HCT116 (cell line): ENCODE results near the gene FXYD6. TPM values are rescaled to one million over a fixed set of nuclear protein-coding genes. Genes with fewer than 3 reads are reported as not detected.

ENCODE experiments used
- ATAC-seq: fragments of 200-7000 bp; cut with Tn5 transposase; 2 replicates; pipeline ENCODE4 v1.9.1; 2020; ENCODE audit warnings: mild to moderate bottlenecking, moderate library complexity
- BruUV-seq: library from RNA; stranded (reverse); fragments of 400-500 nt; replicated peaks from 2 replicates; lab custom pipeline; 2021; lab: Mats Ljungman, UMichigan
- CTCF ChIA-PET: fragments of 300-600 bp; sonication (Branson Sonifier 250); formaldehyde crosslinking; loops from one replicate; lab custom pipeline; 2021; ENCODE audit warnings: antibody characterized with exemption; lab: Charles Lee
- POLR2A ChIA-PET: fragments of 300-600, 350-600 bp; sonication (Branson Sonifier 250); formaldehyde crosslinking; loops from one replicate; lab custom pipeline; 2021; ENCODE audit warnings: antibody characterized with exemption; lab: Charles Lee
- RAD21 ChIA-PET, 2 experiments: fragments of 300-600 bp; sonication (Branson Sonifier 250); formaldehyde crosslinking; loops; one replicate each; lab custom pipeline; 2023; ENCODE audit warnings: low total read pairs in 2 of 2; ENCODE audit not compliant: uncharacterized antibody in 2 of 2, unreplicated experiment in 2 of 2, low non-redundant PET in 1 of 2; lab: Charles Lee
- DNase-seq: peaks from one replicate; pipeline ENCODE4 v3.0.0-alpha.2; 2010; ENCODE audit warnings: low read depth, low spot score
- H2AFZ ChIP-seq: fragments of 200-600 bp; shearing (Covaris generic), sonication (generic); 2 replicates; pipeline ENCODE4 v1.6.1; 2017; ENCODE audit warnings: low read depth, mixed run types, mixed read lengths, antibody characterized with exemption, low read length; ENCODE audit not compliant: poor library complexity, severe bottlenecking
- H3K27ac ChIP-seq: 2 replicates; pipeline ENCODE4 v1.5.1; 2012; ENCODE audit warnings: low read depth, low read length
- H3K27me3 ChIP-seq: fragments of 200-600 bp; sonication (generic); 2 replicates; pipeline ENCODE4 v1.6.1; 2016; ENCODE audit warnings: mixed run types, low read length, mixed read lengths; ENCODE audit not compliant: insufficient read depth
- H3K36me3 ChIP-seq, 2 experiments: fragments of 200-500 bp in 1 of 2; fragments of 200-600 bp in 1 of 2; sonication (Bioruptor generic) in 1 of 2; sonication (generic) in 1 of 2; 2 replicates each; pipeline versions ENCODE4 v1.5.1 to v1.6.1; 2014 to 2016; ENCODE audit warnings: low read length in 2 of 2, inconsistent platforms in 1 of 2, mixed read lengths in 1 of 2, mixed run types in 1 of 2; ENCODE audit not compliant: insufficient read depth in 2 of 2, control insufficient read depth in 1 of 2
- H3K4me1 ChIP-seq, 2 experiments: fragments of 200-600 bp in 1 of 2; sonication (generic) in 1 of 2; 2 replicates each; pipeline versions ENCODE4 v1.5.1 to v1.6.1; 2012 to 2017; ENCODE audit warnings: low read length in 2 of 2, inconsistent platforms in 1 of 2, mild to moderate bottlenecking in 1 of 2, mixed read lengths in 1 of 2, mixed run types in 1 of 2, moderate library complexity in 1 of 2; ENCODE audit not compliant: insufficient read depth in 2 of 2, control insufficient read depth in 1 of 2
- H3K4me2 ChIP-seq: fragments of 200-600 bp; sonication (generic); 2 replicates; pipeline ENCODE4 v1.6.1; 2017; ENCODE audit warnings: mixed run types, low read length, mixed read lengths
- H3K4me3 ChIP-seq, 2 experiments: fragments of 200-600 bp in 1 of 2; sonication (generic) in 1 of 2; replicated peaks in 1 of 2; 2 replicates each; pipeline ENCODE4 v1.5.1; 2011 to 2016; ENCODE audit warnings: low read length in 2 of 2, control low read depth in 1 of 2, low read depth in 1 of 2, mild to moderate bottlenecking in 1 of 2, mixed read lengths in 1 of 2, mixed run types in 1 of 2
- H3K79me2 ChIP-seq: fragments of 200-600 bp; sonication (generic); 2 replicates; pipeline ENCODE4 v1.6.1; 2017; ENCODE audit warnings: mild to moderate bottlenecking, mixed run types, low read length, moderate library complexity, mixed read lengths; ENCODE audit not compliant: insufficient read depth
- H3K9ac ChIP-seq: fragments of 200-600 bp; sonication (generic); 2 replicates; pipeline ENCODE4 v1.6.1; 2016; ENCODE audit warnings: low read length, mixed read lengths
- H3K9me2 ChIP-seq: fragments of 200-600 bp; sonication (generic), shearing (Covaris generic); 2 replicates; pipeline ENCODE4 v1.6.1; 2017; ENCODE audit warnings: mixed run types, mild to moderate bottlenecking, moderate library complexity; ENCODE audit not compliant: insufficient read depth
- H3K9me3 ChIP-seq, 2 experiments: fragments of 200-500 bp in 1 of 2; fragments of 200-600 bp in 1 of 2; sonication (Bioruptor generic) in 1 of 2; sonication (generic) in 1 of 2; 2 replicates each; pipeline ENCODE4 v1.6.1; 2014 to 2017; ENCODE audit warnings: low read length in 2 of 2, mixed read lengths in 2 of 2, inconsistent platforms in 1 of 2, low read depth in 1 of 2, mild to moderate bottlenecking in 1 of 2, mixed run types in 1 of 2, moderate library complexity in 1 of 2; ENCODE audit not compliant: control insufficient read depth in 1 of 2, insufficient read depth in 1 of 2
- H4K20me1 ChIP-seq: fragments of 200-600 bp; sonication (generic), shearing (Covaris generic); 2 replicates; pipeline ENCODE4 v1.6.1; 2017; ENCODE audit warnings: mixed run types, mild to moderate bottlenecking, moderate library complexity; ENCODE audit not compliant: insufficient read depth
- CBX3 ChIP-seq: IDR thresholded peaks from 2 replicates; pipeline ENCODE4 v1.6.1; 2012; ENCODE audit warnings: low read depth
- CEBPB ChIP-seq: IDR thresholded peaks from 2 replicates; pipeline ENCODE4 v1.6.1; 2012; ENCODE audit warnings: low read depth
- EGR1 ChIP-seq: IDR thresholded peaks from 2 replicates; pipeline ENCODE4 v1.6.1; 2012; ENCODE audit warnings: low read depth
- ELF1 ChIP-seq: IDR thresholded peaks from 2 replicates; pipeline ENCODE4 v1.6.1; 2012; ENCODE audit warnings: low read depth, borderline replicate concordance
- EZH2 ChIP-seq: fragments of 200-600 bp; sonication (generic); IDR thresholded peaks from 2 replicates; pipeline ENCODE4 v1.6.1; 2017; ENCODE audit warnings: antibody characterized with exemption, mixed run types
- EZH2phosphoT487 ChIP-seq: fragments of 200-600 bp; IDR thresholded peaks from 2 replicates; pipeline ENCODE4 v1.6.1; 2018; ENCODE audit warnings: antibody characterized with exemption, borderline replicate concordance
- JUND ChIP-seq: IDR thresholded peaks from 2 replicates; pipeline ENCODE4 v1.6.1; 2012
- POLR2AphosphoS5 ChIP-seq: IDR thresholded peaks from 2 replicates; pipeline ENCODE4 v1.6.1; 2011; ENCODE audit warnings: mild to moderate bottlenecking, low read depth, low read length, moderate library complexity
- RAD21 ChIP-seq: IDR thresholded peaks from 2 replicates; pipeline ENCODE4 v1.6.1; 2012; ENCODE audit warnings: low read depth, mild to moderate bottlenecking
- SIN3A ChIP-seq: IDR thresholded peaks from 2 replicates; pipeline ENCODE4 v1.6.1; 2012; ENCODE audit warnings: low read depth
- SP1 ChIP-seq: IDR thresholded peaks from 2 replicates; pipeline ENCODE4 v1.6.1; 2012; ENCODE audit warnings: low read depth
- SRF ChIP-seq: IDR thresholded peaks from 2 replicates; pipeline ENCODE4 v1.6.1; 2012; ENCODE audit warnings: low read depth
- YY1 ChIP-seq: IDR thresholded peaks from 2 replicates; pipeline ENCODE4 v1.6.1; 2011; ENCODE audit warnings: low read length, low read depth, moderate library complexity, mild to moderate bottlenecking; ENCODE audit not compliant: insufficient replicate concordance; ENCODE audit errors: extremely low read depth
- ZBTB33 ChIP-seq: IDR thresholded peaks from 2 replicates; pipeline ENCODE4 v1.6.1; 2011; ENCODE audit warnings: mild to moderate bottlenecking, low read length, moderate library complexity; ENCODE audit not compliant: insufficient replicate concordance; ENCODE audit errors: extremely low read depth
- ZFX ChIP-seq: fragments of 450-650 bp; IDR thresholded peaks from 2 replicates; pipeline ENCODE4 v1.6.1; 2017
- ZNF274 ChIP-seq: fragments of 200-500 bp; sonication (Bioruptor generic); IDR thresholded peaks from 2 replicates; pipeline ENCODE4 v1.6.1; 2014; ENCODE audit warnings: mild to moderate bottlenecking, low read depth, low read length, inconsistent platforms
- intact Hi-C: fragments of 100-400 bp; cut with micrococcal nuclease; formaldehyde crosslinking; loops from 2 replicates; pipeline ENCODE4 v1.10.0; 2022
- total RNA-seq: library from RNA; stranded (reverse); gene quantifications from one replicate; pipeline ENCODE4 v1.2.1, GENCODE V29; 2021; ENCODE audit not compliant: unreplicated experiment
- TF ChIP-seq, protein P1 (sequence below): IDR thresholded peaks from 2 replicates; pipeline ENCODE4 v1.6.1; 2012; ENCODE audit warnings: low read depth

The FXYD6 gene
- total RNA-seq, 1 experiment from 2014 or later: 2.5 TPM

DNA sequence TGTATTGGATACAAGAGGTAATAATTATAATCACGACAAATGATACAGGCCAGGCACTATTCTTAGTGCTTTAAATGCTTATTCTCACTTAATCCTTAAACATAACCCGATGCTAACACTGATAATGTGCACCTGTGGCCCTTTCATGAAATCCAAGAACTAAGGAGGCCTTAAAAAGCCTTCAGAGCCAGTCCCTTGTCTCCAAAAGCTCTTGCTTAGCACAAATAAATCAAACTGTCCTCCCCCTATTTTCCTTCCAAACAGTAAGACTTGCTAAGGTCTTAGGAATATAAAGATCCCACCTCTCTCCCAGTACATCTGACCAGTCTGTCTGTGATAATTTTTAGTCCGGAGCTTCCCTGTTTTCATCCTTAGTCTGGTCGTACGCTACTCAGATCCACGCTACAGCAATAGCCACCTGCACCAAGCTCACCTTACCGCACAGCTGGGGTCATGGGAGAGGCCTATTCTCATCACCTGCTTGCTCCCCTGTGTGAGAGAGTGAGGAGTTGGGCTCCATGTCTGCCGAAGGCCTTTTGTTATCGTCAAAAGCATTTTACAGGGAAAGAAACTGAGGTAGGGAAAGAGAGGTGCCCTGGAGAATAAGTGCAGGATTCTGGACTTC is 16.9 kb downstream of the FXYD6 start:
- Histone ChIP-seq H3K36me3 (no peaks in the 10 kb centered on the region), H3K4me3 (no peak overlapping the region), H3K4me1 (0 out of 4 replicates have a peak, but pooled peaks cover 0 to 2% of the 10 kb centered on the region in 2 experiments), H3K27ac (no peak overlapping the region), H4K20me1 (no peaks in the 10 kb centered on the region), H2AFZ (no peak overlapping the region), H3K9me2 (no peaks in the 10 kb centered on the region)
- intact Hi-C loops: no loop called here
- no peak for DNase-seq
- TF ChIP-seq SIN3A (no peak), ZFX (no peak), EZH2 (no peak), YY1 (no peak), EGR1 (no peak), SRF (no peak), RAD21 (no peak)
- TF ChIP-seq, all 23 proteins: peak for 0
- no peak for ATAC-seq
- Histone ChIP-seq H3K27me3 (no peaks in the 10 kb centered on the region), H3K4me2 (no peak overlapping the region), H3K79me2 (no peaks in the 10 kb centered on the region), H3K9me3 (no peaks in the 10 kb centered on the region), H3K9ac (no peak overlapping the region)
- CTCF ChIA-PET: no interaction called here
- POLR2A ChIA-PET: no interaction called here
- no TSS peak for BruUV-seq
- RAD21 ChIA-PET: no interaction called here

- Histone ChIP-seq H2AFZ (no peak overlapping the region), H3K79me2 (no peaks in the 10 kb centered on the region), H4K20me1 (no peaks in the 10 kb centered on the region), H3K9me3 (no peaks in the 10 kb centered on the region), H3K36me3 (no peaks in the 10 kb centered on the region), H3K27ac (no peak overlapping the region), H3K9me2 (no peaks in the 10 kb centered on the region), H3K9ac (no peak overlapping the region), H3K4me3 (no peak overlapping the region), H3K27me3 (no peaks in the 10 kb centered on the region), H3K4me2 (no peak overlapping the region), H3K4me1 (0 out of 4 replicates have a peak, but pooled peaks cover 0 to 2% of the 10 kb centered on the region in 2 experiments)
- BruUV-seq: no TSS peak
- ChIA-PET RAD21 (no interaction called here), POLR2A (no interaction called here), CTCF (no interaction called here)
- intact Hi-C loops: no loop called here
- ATAC-seq (no peak), DNase-seq (no peak)
- TF ChIP-seq ZNF274: no peak
- TF ChIP-seq CEBPB: no peak
- TF ChIP-seq, protein P1, sequence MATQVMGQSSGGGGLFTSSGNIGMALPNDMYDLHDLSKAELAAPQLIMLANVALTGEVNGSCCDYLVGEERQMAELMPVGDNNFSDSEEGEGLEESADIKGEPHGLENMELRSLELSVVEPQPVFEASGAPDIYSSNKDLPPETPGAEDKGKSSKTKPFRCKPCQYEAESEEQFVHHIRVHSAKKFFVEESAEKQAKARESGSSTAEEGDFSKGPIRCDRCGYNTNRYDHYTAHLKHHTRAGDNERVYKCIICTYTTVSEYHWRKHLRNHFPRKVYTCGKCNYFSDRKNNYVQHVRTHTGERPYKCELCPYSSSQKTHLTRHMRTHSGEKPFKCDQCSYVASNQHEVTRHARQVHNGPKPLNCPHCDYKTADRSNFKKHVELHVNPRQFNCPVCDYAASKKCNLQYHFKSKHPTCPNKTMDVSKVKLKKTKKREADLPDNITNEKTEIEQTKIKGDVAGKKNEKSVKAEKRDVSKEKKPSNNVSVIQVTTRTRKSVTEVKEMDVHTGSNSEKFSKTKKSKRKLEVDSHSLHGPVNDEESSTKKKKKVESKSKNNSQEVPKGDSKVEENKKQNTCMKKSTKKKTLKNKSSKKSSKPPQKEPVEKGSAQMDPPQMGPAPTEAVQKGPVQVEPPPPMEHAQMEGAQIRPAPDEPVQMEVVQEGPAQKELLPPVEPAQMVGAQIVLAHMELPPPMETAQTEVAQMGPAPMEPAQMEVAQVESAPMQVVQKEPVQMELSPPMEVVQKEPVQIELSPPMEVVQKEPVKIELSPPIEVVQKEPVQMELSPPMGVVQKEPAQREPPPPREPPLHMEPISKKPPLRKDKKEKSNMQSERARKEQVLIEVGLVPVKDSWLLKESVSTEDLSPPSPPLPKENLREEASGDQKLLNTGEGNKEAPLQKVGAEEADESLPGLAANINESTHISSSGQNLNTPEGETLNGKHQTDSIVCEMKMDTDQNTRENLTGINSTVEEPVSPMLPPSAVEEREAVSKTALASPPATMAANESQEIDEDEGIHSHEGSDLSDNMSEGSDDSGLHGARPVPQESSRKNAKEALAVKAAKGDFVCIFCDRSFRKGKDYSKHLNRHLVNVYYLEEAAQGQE: no peak
- TF ChIP-seq ELF1: no peak
- TF ChIP-seq ZFX: no peak
- no peak for TF ChIP-seq CBX3
- no peak for TF ChIP-seq POLR2AphosphoS5
- no peak for TF ChIP-seq EZH2phosphoT487
- TF ChIP-seq SP1: no peak
- no peak for TF ChIP-seq JUND
- no peak for TF ChIP-seq ZBTB33
Measured at GRCh38 chr11:117859061-117859460, 17.4 kb downstream of the FXYD6 start.
